Esophagus squamous epithelium (tissue), 5 donors: ENCODE measurements around the gene ZNRF1. TPM values are rescaled to one million over a fixed set of nuclear protein-coding genes. Genes with fewer than 3 reads are reported as not detected.
"Not testable (repeated sequence)": the region's sequence is repeated elsewhere in the genome, so short reads cannot be mapped to it uniquely, and the experiment has no call there.

Experiments
- DNase-seq: peaks from one replicate; lab custom pipeline; 2025; lab: John Stamatoyannopoulos, UW
- H3K27ac ChIP-seq, 4 donors: fragments of 200-600 bp; sonication (generic); one replicate each; pipeline ENCODE4 v1.5.1; 2016 to 2019; ENCODE audit warnings: mild to moderate bottlenecking in 1 of 4
- H3K27me3 ChIP-seq, 4 donors: fragments of 200-600 bp; sonication (generic); 1 replicate in 3 of 4; 2 replicates in 1 of 4; pipeline versions ENCODE4 v1.5.1 to v1.6.0; 2017 to 2021; ENCODE audit warnings: antibody characterized with exemption in 1 of 4
- H3K36me3 ChIP-seq, 3 donors: fragments of 200-600 bp; sonication (generic); one replicate each; pipeline ENCODE4 v1.5.1; 2016 to 2019
- H3K4me1 ChIP-seq, 3 donors: fragments of 200-600 bp; sonication (generic); one replicate each; pipeline ENCODE4 v1.5.1; 2017 to 2019
- H3K4me3 ChIP-seq, 4 donors: fragments of 200-600 bp; sonication (generic); 1 replicate in 3 of 4; 2 replicates in 1 of 4; pipeline ENCODE4 v1.5.1; 2016 to 2019; ENCODE audit warnings: mild to moderate bottlenecking in 2 of 4, moderate library complexity in 1 of 4
- H3K9me3 ChIP-seq, 3 donors: fragments of 200-600 bp; sonication (generic); one replicate each; pipeline ENCODE4 v1.5.1; 2016 to 2019
- POLR2A ChIP-seq, 4 donors: fragments of 450-650 bp; IDR thresholded peaks; one replicate each; pipeline ENCODE4 v1.6.1; 2017; ENCODE audit warnings: antibody characterized with exemption in 4 of 4, mild to moderate bottlenecking in 4 of 4, moderate library complexity in 3 of 4
- WGBS, 2 donors: methylation state at CpG; one replicate each; pipeline ENCODE4 v1.1.5; 2018; 5-methylcytosine and 5-hydroxymethylcytosine counted together
- intact Hi-C: fragments of 100-400 bp; cut with DNase I; formaldehyde crosslinking; loops from one replicate; pipeline ENCODE4 v1.15.0; 2022
- total RNA-seq, 4 donors: library from RNA; depleted of rRNA; stranded (reverse); fragments of >200 nt; gene quantifications; one replicate each; pipeline ENCODE4 v1.1.0, GENCODE V29; 2016
- TF ChIP-seq, protein P1 (sequence below), 6 experiments: fragments of 450-650 bp in 4 of 6; fragments of 200-600 bp in 2 of 6; sonication (generic) in 2 of 6; IDR thresholded peaks; one replicate each; pipeline ENCODE4 v1.5.1; 2016 to 2019; ENCODE audit warnings: antibody characterized with exemption in 6 of 6, mild to moderate bottlenecking in 4 of 6, moderate library complexity in 4 of 6
- donor health status: DM: yes; HTN: yes; CAD: no.

ZNRF1 gene
- total RNA-seq, 4 donors from 2014 or later, result 28.0 to 67.4 (median 33.5) TPM

DNA sequence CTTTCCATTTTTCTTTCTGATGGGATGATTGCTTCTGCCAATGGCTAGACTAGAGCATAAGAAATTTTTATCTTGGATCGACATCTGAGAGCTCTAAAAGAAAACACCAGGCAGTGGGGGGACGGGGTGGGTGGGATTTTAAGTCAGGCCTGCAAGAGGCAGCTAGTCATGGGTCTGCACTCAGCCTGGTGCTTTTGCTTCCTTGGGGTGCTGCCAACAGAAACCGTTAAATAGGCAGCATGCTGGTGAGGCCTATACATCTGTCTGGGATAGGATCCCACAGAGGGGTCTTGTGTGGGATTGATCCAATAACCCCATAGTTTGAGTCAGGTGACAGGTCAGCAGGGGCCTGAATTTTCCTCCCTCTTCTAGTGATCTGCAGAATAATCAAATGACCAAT lies 26.9 kb downstream of the ZNRF1 start:
- peaks cover 0 to 39% (median 8%) of the 10 kb centered on the region in 3 donors for H3K4me1 ChIP-seq
- peak overlapping the region; percentile 44 to 89 (median 76) for H3K27ac ChIP-seq
- H3K4me3 ChIP-seq, result no peak overlapping the region
- WGBS, 2 donors, result 22 to 41% methylated on average over 3 of the region's 3 CpGs
- intact Hi-C loops, result no loop called here
- H3K27me3 ChIP-seq, result no peaks in the 10 kb centered on the region
- peaks cover 0 to 7% (median 0%) of the 10 kb centered on the region in 3 donors for H3K36me3 ChIP-seq
- DNase-seq, result no peak
- peaks cover 0 to 8% (median 7%) of the 10 kb centered on the region in 3 donors for H3K9me3 ChIP-seq
- TF ChIP-seq, protein P1, sequence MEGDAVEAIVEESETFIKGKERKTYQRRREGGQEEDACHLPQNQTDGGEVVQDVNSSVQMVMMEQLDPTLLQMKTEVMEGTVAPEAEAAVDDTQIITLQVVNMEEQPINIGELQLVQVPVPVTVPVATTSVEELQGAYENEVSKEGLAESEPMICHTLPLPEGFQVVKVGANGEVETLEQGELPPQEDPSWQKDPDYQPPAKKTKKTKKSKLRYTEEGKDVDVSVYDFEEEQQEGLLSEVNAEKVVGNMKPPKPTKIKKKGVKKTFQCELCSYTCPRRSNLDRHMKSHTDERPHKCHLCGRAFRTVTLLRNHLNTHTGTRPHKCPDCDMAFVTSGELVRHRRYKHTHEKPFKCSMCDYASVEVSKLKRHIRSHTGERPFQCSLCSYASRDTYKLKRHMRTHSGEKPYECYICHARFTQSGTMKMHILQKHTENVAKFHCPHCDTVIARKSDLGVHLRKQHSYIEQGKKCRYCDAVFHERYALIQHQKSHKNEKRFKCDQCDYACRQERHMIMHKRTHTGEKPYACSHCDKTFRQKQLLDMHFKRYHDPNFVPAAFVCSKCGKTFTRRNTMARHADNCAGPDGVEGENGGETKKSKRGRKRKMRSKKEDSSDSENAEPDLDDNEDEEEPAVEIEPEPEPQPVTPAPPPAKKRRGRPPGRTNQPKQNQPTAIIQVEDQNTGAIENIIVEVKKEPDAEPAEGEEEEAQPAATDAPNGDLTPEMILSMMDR (IDR thresholded peaks at IDR 0.05), result no peak
- TF ChIP-seq POLR2A (IDR thresholded peaks at IDR 0.05), result no peak

DNA sequence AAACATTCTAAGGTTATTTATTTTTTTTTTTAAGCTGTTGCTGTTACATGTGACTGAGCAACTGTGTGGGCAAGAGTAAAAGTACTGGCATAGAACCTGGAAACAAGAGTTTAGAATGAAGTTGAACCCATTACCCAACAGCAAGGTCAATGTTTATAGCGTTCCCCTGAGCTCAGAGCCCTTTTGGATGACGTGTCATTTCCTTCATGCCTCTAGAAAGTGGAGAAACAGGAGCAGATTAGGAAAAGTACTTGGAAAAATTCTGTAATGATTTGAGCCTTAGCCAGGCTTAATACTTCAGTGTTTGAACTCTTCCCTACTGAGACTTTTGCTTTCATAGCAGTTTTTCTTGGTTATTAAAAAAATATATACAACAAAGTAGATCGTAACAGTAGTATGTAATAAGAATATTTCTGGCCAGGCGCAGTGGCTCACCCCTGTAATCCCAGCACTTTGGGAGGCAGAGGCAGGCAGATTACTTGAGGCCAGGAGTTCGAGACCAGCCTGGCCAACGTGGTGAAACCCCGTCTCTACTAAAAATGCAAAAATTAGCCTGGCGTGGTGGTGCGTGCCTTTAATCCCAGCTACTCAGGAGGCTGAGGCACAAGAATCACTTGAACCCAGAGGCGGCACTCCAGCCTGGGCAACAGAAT lies 27.5 kb downstream of the ZNRF1 start:
- H3K9me3 ChIP-seq, H3K36me3 ChIP-seq, H3K27me3 ChIP-seq, DNase-seq, intact Hi-C loops, H3K4me3 ChIP-seq: not testable (repeated sequence)
- peak overlapping the region; percentile 44 to 89 (median 76) for H3K27ac ChIP-seq
- H3K4me1 ChIP-seq, result peaks cover 0 to 39% (median 8%) of the 10 kb centered on the region in 3 donors
- WGBS, 2 donors, result 59 to 67% methylated on average over 9 to 10 of the region's 10 CpGs

DNA sequence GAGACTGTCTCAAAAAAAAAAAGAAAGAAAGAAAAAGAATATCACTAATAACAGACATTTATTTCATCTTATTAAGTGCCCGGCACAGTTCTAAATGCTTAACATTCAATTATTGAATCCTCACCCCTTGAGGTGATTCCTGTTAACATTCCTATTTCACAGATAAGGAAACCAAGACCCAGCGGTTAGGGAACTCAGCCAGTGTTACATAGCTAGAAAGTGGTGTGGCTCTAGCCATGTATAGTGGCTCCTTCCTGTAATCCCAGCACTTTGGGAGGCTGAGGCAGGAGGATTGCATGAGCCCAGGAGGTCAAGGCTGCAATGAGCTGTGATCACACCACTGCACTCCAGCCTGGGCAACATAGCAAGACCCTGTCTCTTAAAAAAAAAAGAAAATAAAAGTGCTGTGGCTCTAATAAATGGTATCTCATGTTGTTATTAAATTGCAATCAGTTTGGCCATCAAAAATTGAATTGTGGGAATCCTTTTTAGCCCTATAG lies 28.1 kb downstream of the ZNRF1 start:
- H3K27me3 ChIP-seq, result no peaks in the 10 kb centered on the region
- no peaks in the 10 kb centered on the region for H3K36me3 ChIP-seq
- intact Hi-C loops, result no loop called here
- DNase-seq, result no peak
- H3K4me1 ChIP-seq, result peaks cover 0 to 39% (median 8%) of the 10 kb centered on the region in 3 donors
- H3K9me3 ChIP-seq, result no peaks in the 10 kb centered on the region
- TF ChIP-seq, protein P1 (IDR thresholded peaks at IDR 0.05), result no peak
- no peak for TF ChIP-seq POLR2A (IDR thresholded peaks at IDR 0.05)
- no peak overlapping the region for H3K4me3 ChIP-seq
- WGBS, 2 donors, result 91 to 97% methylated on average over 2 of the region's 2 CpGs
- H3K27ac ChIP-seq, result peak overlapping the region; percentile 39 to 89 (median 76)

DNA sequence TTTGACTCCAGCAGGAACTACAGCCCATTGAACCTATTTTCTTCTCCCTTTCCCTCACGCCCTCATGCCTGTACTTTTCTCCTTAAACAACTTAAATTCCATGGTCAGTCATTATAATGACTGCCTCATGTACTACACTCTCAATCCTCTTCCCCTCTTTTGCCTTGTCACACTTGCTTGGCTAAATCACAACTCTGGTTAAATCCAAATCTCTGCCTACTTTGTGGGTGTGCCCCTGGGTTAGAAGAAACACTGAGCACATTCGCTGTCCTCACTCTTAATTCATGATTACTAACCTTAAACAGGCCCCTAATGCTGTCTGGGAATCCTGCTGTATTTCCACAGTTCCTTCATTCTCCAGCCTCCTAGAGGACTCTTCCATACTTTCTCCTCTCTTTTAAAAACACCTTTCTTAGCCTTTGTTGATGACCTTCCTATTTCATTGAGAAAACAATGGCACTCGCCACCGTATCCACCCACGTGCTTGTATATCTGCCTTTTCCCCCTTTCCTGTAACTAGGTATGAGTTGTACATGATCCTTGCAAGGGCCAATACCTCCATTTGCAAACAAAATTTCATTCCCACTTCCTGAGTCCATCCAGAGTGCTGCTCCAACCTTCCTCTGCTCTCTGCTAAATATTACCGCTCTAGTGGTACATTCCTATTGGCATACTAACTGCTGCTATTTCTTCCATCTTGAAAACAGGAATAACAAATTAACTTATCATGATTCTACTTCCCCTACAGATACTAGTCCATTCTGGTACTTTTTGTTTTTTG lies 28.9 kb downstream of the ZNRF1 start:
- no peak for TF ChIP-seq POLR2A (IDR thresholded peaks at IDR 0.05)
- TF ChIP-seq, protein P1 (IDR thresholded peaks at IDR 0.05), result no peak
- Histone ChIP-seq H3K27me3 (no peaks in the 10 kb centered on the region), H3K4me3 (no peak overlapping the region), H3K27ac (peak overlapping the region in 3 of 4 donors; percentile 19 to 89 (median 77)), H3K9me3 (no peaks in the 10 kb centered on the region), H3K36me3 (no peaks in the 10 kb centered on the region), H3K4me1 (peaks cover 0 to 39% (median 8%) of the 10 kb centered on the region in 3 donors)
- WGBS, 2 donors, result 77 to 84% methylated on average over 6 of the region's 6 CpGs
- DNase-seq, result no peak
- intact Hi-C loops, result no loop called here

DNA sequence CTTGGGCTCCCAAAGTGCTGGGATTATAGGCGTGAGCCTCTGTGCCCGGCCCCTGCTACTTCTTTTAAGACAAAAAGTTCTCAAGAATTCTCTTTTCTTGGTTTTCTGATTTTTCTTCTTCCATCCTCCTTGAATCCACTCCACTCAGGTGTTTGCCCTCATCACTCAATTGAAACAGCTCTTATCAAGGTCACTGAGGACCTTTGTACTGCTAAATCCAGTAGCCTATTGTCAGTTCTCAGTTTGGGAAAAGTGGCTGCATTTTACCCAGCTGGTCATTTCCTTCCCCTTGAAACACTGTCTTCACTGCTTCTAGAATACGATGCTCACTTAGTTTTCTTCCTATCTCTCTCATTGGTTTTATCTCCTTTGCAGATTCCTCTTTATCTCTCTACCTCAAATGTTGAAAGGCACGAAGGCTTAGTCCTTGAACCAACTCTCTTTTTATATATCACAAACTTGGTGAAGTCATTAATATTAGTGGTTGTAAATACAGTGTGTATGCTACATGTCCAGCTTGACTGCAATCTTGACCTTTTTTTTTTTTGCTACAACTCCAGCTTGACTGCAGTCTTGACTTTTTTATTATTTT lies 29.8 kb downstream of the ZNRF1 start:
- Histone ChIP-seq H3K27ac (peak overlapping the region in 1 of 4 donors; percentile 19), H3K27me3 (no peaks in the 10 kb centered on the region), H3K36me3 (no peaks in the 10 kb centered on the region), H3K4me1 (peaks cover 0 to 39% (median 8%) of the 10 kb centered on the region in 3 donors), H3K4me3 (no peak overlapping the region), H3K9me3 (no peaks in the 10 kb centered on the region)
- TF ChIP-seq, protein P1 (IDR thresholded peaks at IDR 0.05), result no peak
- no peak for TF ChIP-seq POLR2A (IDR thresholded peaks at IDR 0.05)
- intact Hi-C loops, result no loop called here
- 81 to 92% methylated on average over 4 of the region's 4 CpGs for WGBS, 2 donors
- no peak for DNase-seq
